A673 (cell line): ENCODE measurements around the gene POU6F1.

Experiments used
- EZH2 ChIP-seq: fragments of 200-600 bp; sonication (generic); IDR thresholded peaks from 2 replicates; pipeline ENCODE4 v1.6.1; 2017; ENCODE audit warnings: borderline replicate concordance, low read depth, mild to moderate bottlenecking, mixed read lengths, antibody characterized with exemption, low read length; ENCODE audit not compliant: poor library complexity, severe bottlenecking
- TF ChIP-seq, protein P1 (sequence below): fragments of 300-800, 200-600 bp; sonication (generic); conservative IDR thresholded peaks from 2 replicates; pipeline ENCODE4 v1.5.1; 2017; ENCODE audit warnings: low read depth, mild to moderate bottlenecking, antibody characterized with exemption, low read length, moderate library complexity, mixed read lengths

DNA sequence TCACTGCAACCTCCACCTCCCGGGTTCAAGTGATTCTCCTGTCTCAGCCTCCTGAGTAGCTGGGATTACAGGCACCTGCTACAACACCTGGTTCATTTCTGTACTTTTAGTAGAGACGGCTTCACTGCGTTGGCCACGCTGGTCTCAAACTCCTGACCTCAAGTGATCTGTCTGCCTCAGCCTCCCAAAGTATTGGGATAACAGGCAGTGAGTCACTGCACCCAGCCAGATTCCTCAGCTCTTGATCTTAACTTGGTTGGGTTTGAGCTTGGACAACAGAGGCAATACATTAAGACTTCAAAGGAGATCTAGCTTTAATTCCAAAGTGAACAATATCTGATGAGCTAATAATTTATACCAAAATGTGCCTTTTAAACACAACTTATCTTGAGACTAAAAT lies 26.4 kb upstream of the POU6F1 start:
- TF ChIP-seq, protein P1, sequence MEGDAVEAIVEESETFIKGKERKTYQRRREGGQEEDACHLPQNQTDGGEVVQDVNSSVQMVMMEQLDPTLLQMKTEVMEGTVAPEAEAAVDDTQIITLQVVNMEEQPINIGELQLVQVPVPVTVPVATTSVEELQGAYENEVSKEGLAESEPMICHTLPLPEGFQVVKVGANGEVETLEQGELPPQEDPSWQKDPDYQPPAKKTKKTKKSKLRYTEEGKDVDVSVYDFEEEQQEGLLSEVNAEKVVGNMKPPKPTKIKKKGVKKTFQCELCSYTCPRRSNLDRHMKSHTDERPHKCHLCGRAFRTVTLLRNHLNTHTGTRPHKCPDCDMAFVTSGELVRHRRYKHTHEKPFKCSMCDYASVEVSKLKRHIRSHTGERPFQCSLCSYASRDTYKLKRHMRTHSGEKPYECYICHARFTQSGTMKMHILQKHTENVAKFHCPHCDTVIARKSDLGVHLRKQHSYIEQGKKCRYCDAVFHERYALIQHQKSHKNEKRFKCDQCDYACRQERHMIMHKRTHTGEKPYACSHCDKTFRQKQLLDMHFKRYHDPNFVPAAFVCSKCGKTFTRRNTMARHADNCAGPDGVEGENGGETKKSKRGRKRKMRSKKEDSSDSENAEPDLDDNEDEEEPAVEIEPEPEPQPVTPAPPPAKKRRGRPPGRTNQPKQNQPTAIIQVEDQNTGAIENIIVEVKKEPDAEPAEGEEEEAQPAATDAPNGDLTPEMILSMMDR, result no peak
- TF ChIP-seq EZH2, result no peak
